HTERT RPE-1 (cell line): ENCODE measurements around the gene TBC1D9B.
"Not testable (repeated sequence)": the region's sequence is repeated elsewhere in the genome, so short reads cannot be mapped to it uniquely, and the experiment has no call there.

Source experiments
- in situ Hi-C: fragments of 300-500 bp; cut with MboI; formaldehyde crosslinking; loops from 4 replicates; pipeline ENCODE4 v1.14.3; 2020; ENCODE audit warnings: low sequenced_read_pairs

TBC1D9B gene

DNA sequence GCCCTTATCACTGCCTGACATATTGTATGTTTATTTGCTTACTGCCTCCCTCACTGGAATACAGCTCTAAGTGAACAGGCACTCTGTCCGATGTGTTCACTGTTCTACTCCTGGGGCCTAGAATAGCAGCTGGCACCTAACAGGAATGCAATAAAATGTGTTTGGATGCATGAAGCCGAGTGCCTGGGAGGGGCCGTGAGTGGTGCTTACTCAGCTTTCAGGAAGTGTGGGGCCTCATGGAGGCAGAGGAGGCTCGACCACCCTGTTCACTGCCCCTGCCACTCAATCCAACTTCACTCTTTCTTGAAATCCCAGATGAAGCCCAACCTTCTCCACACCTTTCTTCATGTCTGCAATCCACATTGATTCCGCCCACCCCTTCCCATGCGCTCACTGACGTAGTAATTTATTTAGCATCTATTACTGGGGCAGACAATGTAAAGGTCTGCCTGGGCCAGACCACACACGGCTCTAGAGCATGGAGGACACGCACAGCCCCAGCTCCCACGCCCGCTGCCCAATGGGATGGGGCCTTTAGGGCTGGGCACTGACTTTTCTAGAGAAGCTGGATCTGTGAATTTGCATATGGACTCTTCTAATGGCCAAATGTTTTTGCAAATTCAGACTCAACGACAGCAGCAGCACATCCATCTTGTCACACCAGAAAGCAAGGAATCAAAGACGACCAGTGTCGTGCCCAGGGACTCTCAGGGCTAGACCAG, 21.3 kb downstream of the TBC1D9B start:
- in situ Hi-C loops: no loop called here

DNA sequence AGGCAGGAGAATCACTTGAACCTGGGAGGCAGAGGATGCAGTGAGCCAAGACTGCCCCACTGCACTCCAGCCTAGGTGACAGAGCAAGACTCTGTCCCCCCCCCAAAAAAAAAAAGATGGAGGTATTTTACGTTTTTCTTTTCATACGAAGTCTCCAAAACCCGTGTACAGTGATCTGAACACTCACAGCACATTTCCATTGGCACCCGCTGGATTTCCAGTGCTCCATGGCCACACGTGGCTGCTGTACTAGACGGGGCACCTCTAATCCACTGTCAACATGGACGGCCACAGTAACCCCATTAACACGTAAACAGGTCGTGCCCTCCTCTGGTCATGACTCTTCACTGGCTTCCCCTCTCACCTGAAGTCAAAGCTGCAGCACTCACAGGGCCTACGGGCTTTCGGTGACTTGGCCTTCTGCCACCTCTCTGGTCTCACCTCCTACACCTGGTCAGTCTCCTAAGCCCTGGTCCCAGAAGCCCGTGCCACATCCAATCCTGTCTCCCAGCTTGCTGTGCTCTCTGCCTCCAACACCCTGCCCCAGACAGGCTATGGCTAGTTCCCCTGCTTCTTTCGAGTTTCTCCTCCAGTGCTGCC, 22.1 kb downstream of the TBC1D9B start:
- in situ Hi-C loops: no loop called here

DNA sequence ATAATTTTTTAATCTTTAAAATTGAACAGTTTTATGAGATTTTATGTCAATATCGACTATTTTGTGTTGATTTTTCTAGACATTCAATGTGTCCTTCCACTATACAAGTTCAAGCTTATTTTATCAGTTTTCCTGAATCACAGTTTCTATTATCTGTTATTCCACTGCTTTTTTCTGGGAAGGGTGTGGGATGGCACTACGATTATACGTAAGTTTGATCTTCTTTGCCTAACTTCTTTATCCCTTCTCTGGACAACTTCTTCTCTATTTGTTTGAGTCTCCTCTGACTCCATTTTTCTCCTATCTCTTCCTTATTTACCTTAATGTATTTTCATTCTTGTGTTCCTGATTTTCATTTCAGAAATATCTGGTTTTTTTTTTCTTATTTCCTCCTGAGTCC, 24.5 kb downstream of the TBC1D9B start:
- in situ Hi-C loops: no loop called here

DNA sequence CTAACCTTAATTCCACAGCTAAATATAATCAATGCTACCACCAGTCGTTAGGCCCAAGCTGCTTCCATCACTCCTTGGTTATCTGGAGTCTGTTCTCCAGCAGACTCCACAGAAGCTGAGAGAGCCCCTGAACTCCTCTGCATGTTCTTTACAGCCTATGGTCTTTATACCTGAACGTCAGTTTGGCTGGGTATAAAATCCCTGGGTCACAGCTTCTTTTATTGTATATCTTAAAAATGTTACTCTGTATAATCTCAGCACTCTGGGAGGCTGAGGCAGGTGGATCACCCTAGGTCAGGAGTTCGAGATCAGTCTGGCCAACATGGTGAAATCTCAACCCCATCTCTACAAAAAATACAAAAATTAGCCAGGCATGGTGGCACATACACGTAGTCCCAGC, 25.4 kb downstream of the TBC1D9B start:
- in situ Hi-C loops: no loop called here

DNA sequence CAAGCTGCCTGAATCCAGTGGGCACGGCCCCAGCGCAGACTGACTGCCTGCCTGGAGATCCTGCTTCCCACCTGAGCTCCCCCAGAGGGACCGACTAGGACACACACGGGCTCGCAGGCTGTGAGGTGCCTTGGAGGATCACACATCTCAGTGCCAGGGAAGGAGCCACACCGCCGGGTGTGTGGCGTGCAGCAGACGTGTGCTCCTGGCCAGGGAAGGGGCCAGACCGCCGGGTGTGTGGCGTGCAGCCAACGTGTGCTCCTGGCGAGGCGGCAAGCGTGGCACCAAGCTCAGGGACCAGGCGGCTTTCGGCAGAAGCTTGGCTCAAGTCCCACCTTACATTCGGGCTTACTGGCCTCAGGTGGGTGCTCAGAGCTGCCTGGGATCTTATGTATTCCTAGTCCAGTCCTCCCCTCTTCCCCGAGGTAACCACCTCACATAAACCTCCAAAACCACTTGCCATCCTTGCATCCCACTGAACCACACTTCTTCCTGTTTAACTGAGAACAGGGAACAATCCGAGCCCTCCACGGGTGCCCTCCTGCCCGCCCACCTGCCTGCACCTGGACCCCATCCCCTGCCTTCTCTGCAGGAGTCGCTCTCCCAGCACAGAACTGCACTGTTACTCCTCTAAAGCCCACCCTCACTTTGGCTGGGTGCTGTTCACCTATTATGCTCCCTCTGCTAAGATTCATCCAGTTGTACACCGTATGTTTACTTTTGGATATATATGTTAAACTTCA, 26.7 kb downstream of the TBC1D9B start:
- in situ Hi-C loops: no loop called here

DNA sequence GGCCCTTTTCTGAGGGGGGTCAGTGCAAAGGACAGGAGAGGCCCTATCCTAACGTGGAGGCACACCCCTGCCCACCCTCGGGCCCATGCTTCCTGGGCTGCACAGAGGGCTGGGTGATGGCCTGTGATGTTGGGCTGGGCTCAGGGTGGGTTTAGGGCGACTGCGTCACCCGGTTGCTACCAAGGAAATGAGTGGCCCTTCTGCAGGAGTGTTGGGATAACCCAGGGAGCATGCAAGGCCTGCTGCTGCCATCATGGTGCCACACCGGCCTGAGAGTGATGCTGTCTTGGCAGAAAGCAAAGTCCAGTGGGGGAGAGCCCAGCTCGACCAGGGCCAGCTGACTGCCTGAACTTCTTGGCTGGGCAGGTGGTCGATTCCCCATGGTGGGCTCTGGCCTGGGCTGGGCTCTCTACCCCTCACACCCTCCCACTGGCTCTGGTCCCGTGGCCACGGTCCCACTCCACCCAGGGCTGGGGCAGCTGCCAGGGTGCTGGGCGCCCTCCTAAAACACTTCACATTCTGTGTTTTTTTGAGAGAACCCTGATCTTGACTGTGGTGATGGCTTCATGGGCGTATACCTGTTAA, 27.5 kb downstream of the TBC1D9B start:
- in situ Hi-C loops: no loop called here

DNA sequence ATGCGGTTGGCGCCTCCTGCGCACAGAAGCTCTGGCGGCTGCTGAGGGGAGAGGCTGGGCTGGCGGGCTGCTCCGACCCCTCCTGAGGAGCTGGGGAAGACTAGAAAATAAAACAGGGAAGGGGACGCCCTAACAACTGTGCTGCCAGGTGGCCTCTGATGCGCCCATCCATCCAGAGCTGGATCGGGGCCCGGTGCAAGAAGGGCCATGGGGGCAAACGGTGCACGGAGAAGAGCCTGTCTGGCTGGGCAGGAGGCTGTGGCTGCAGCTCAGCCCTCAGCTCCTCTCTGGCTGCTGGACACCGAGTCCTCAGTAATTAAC, 28.0 kb downstream of the TBC1D9B start:
- in situ Hi-C loops: no loop called here

DNA sequence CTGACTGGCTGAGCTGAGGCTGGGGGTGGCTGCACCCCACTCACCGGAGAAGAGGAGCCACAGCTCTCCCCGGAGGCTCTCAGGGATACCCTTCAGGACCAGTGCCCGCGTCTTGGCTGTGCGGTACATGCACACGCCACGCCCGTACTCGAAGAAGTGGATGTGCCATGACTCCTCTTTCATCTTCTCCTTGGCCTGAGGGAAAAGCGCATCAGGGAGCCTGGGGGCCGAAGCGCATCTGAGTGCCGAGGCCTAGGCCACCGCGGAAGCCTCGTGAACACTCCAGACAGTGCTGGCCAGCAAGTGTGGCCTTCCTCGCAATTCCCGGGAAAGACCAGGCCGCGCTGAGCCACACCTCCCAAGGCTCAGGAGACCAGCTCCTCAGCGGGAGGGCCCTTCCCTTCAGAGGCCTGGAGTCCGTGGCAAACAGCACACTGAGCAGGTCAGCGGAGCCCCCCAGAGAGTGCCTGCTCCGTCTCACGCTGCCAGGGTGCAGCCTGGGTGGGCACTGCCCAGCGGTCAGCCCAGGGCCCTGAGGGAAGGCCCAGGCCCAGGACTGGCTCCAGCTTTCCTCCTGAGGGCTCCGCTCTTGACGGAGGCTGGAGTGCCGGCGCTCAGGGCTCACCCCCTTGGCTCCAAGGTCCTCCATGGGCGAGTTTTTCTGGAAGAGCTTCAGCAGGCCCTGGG, 28.6 kb downstream of the TBC1D9B start:
- in situ Hi-C loops: no loop called here

DNA sequence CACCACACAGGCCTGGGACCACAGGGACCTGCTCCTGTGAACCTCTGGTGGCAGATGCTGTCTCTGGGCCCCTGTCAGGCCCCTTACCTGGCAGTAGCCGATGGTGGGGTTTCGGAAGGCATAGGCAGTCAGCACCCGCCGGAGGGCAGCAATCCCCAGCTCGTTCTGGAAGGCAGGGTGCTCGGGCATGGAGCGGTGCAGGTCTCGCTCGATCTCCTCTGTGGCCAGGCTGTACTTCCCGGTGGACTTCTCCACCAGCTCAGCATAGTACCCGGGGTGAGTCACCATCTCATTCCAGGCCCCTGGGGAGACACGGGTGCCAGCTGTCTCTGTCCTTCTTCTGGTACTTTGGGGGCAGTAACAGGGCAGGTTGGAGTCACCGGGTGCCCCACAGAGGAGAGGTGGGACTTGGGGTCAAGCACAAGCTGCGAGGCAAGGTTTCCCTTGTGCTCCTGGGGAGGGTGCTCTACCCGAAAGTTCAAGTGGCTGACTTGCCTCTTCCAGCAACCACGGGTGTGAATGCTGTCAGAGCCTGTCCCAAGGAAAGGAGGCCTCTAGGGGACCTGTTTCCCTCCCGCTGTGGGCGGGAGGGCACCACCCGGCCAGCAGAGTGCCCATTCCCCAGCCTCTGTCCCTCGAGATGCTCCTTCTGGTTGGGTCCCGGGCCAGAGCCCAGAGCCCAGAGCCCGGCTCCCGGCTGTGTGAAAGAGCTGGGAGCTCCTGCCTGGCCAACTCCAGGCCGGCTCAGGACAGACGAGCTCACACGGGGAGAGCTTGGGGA, 29.3 kb downstream of the TBC1D9B start:
- in situ Hi-C loops: no loop called here

DNA sequence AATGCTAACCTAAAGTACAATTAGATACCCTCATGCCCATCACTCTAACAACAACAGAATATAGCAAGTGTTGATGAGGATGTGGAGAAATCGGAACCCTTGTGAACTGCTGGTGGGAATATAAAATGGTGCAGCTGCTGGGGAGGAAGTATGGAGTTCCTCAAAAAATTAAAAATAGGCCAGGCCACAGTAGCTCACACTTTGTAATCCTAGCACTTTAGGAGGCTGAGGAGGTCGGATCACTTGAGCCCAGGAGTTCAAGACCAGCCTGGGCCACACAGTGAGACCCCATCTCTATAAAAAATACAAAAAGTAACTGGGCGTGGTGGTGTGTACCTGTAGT, 31.1 kb downstream of the TBC1D9B start:
- in situ Hi-C loops: no loop called here

DNA sequence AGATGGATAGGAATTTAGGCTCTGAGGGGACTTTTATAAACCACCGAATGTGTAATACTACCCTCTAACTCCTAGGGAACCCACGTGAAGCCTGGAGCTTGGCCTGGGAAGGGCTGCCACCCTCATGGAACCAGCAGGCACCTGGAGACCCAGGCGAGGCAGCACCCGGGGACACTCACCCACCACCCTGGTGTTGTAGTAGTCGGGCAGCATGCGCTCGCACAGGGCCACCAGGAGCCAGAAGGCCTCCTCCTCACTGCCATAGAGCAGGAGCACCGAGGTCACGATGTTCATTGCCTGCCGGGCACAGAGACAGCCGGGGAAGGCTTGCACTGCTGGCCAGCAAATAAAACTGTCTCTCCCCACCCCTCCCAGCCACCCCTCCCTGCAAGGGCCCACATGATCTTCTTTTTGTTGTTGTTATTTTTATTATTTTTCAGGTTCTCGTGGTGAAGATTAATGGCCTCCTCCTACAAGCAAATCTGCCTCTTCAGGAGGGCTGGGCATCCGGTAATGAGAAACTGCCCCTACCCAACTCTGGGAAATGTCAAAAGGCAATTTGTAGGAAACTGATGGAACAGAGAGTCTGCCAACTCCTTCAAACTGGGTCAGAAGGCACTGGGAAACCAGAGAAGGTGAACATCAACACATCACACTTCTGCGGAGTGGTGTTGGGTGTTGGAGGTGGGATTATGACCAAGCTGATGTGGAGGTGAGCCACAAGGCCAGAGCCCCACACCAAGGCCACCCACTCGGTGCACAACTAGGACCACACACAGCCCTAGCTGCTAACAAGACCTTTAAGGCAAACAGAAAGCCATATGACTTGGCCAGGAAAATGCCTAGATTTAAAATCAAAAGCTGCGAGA, 31.7 kb downstream of the TBC1D9B start:
- in situ Hi-C loops: no loop called here

DNA sequence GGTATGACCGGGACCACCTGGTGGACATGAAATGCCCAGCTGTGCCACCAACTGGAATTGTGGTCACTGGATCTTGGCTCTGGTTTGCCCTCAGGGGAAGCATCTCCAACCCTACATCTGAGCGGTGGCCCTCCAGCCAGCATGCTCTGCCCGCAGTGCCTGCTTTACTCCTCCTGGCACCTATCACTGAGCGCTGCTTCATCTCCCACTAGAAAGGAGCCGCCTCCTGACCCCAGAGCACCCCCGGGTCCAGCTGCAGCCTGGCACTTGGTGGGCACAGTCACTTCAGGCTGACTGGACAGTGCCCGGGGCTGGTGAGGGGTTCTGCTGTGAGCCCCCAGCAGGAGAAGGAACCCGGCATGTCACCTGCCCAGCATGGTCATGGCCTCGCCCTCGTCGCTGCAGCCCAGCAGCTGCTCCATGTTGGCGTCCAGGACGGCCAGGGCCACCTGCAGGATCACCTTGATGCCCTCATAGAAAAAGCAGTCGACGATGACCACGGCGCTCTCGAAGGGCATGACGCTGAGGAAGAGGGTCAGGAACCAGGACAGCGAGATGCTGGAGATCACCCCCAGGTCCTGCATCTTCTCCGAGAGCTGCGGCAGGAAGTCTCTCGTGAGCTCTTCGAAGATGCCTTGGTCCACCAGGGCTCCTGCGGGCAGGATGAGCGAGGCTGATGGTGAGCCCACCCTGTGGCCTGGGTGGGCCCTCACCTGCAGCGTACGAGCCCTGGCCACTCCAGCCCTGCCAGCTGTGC, 33.0 kb downstream of the TBC1D9B start:
- in situ Hi-C loops: no loop called here

DNA sequence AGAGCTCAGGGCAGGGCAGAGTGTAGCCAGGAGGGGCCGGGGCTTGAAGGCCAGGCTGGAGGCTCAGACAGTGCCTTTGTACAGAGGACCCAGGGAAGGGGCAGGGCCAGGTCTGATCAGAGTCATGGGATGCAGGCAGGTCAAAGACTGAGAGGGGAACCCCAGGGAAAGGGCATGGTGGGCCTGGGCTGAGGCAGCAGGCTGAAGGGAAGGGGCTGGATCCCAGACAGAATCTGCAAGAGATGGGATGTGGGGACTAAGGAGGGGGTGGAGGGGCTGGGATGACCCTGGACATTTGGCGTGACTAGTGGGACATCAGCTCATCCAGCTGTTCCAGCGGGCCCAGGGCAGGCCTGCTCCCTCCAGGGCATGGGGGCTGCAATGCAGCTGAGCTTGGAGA, 33.6 kb downstream of the TBC1D9B start:
- in situ Hi-C loops: no loop called here

DNA sequence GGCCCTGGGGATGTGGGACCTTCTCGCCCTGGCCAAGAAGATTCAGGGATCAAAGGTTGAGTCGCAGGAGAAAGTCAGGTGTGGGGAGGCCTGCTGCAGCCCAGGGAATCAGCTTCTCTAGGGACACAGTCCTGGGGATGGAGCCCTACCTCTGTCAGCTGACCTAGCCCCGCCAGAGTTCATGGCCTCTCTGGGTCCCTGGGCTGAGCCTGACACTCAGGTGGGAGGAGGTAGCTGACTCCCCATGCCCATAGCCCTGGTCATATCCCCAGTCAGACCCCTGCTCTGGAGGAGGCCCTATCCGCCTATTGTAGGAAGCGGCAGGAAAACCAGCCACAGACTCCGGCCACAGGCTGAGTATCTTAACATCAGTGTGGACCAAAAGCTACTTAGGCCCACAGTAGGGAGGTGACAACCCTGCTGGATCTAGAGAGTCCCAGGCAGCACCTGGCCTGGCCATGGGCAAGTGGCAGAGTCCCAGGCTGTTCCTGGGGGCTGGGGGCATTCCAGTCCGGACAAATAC, 34.0 kb downstream of the TBC1D9B start:
- in situ Hi-C loops: no loop called here

DNA sequence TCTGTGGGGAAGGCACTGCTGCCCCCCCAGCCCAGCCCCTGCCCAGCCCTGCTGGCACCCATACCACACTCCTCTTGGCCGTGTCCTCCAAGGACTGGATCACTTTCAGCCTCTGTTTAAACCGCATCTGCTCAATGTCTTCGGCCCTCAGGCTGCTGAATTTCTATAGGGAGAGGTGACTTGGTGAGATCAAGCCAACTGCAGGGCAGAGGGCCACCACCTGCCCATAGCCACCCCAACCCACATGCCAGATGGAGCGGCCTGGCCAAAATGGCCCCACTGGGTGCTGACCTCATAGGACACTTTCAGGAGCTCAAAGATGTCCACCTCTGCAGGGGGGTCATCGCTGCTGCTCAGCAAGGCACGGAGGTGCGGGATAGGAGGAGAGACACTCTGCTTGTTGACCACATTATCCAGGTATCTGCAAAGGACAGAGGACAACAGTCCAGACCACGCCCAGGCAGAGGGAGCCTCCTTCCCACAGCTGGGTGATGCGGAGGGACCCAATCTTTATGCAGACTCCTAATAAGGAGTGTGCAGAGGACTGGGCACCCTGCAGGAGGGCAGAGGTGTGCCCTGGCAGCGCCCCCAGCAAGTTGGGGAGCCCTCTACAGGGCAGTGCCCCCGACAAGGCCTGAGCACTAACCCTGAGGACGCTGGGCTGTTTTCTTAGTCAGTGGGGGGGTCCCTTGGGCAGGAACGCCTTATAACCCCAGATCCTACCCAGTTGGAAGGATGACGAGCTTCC, 34.7 kb downstream of the TBC1D9B start:
- in situ Hi-C loops: no loop called here

DNA sequence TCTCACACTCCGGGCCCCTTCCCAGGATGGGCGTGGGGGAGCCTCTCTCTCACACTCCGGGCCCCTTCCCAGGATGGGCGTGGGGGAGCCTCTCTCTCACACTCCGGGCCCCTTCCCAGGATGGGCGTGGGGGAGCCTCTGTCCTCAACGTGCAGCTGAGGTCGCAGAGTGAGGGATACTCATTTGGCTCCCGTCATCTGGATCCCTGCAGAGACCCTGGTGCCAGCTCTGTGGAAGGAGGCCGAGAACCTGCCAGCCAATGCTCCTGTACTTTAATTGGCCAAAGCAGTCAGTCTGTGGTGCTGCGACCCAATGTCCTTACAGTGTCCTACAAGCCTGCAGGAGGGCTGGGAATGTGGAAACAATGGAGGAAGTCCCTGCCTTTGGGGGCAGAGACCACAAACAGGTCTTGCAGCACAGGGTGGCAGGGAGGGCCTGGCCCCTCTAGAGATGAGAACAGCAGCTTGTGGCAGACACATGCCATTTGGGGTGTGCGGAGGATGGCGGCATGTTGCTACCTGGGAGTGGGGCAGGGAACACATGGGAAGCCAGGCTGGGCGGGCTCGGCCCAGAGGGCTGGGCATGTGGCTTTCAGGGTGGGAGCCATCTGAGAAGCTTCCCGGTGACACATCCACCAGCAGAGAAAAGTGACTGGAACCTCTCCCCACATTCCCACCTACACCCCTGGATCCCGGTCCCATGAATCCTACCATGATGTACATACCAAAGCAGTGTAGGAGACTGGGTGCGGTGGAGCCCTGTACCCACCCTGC, 35.5 kb downstream of the TBC1D9B start:
- in situ Hi-C loops: no loop called here

DNA sequence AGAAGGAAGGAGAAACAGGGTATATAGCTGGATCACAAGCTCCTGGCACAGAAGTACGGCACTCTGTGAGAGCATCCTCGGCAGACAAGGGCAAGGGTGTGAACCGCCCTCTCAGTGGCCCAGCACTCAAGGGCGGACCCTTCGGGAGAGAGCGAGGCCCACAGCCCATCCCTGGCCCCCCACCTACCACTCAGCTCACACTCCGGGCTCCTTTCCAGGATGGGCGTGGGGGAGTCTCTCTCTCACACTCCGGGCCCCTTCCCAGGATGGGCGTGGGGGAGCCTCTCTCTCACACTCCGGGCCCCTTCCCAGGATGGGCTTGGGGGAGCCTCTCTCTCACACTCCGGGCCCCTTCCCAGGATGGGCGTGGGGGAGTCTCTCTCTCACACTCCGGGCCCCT, 36.2 kb downstream of the TBC1D9B start:
- in situ Hi-C loops: not testable (repeated sequence)
